ENCODE data around the gene SVOP. TPM values are rescaled to one million over a fixed set of nuclear protein-coding genes. Genes with fewer than 3 reads are reported as not detected.
"Not testable (repeated sequence)": the region's sequence is repeated elsewhere in the genome, so short reads cannot be mapped to it uniquely, and the experiment has no call there.

The SVOP gene
- total RNA-seq, 3 donors from 2014 or later = not detected

- Histone ChIP-seq H3K36me3 (no peaks in the 10 kb centered on the region), H3K27me3 (no peaks in the 10 kb centered on the region), H3K27ac (no peak overlapping the region), H3K4me3 (no peak overlapping the region), H3K4me1 (no peaks in the 10 kb centered on the region), H3K9me3 (no peaks in the 10 kb centered on the region)
- TF ChIP-seq POLR2AphosphoS5 (IDR thresholded peaks at IDR 0.05) (no peak), POLR2A (IDR thresholded peaks at IDR 0.05) (no peak), CTCF (IDR thresholded peaks at IDR 0.05) (no peak)
- intact Hi-C loops (cut with DNase I; ENCODE audit: low total_unique reads) = no loop called here
- DNase-seq (ENCODE audit: low spot score in 2 of 2) = no peak
These were observed 16.9 kb downstream of the SVOP start for GRCh38 chr12:109004017-109004416.

- no peak for TF ChIP-seq POLR2AphosphoS5 (IDR thresholded peaks at IDR 0.05)
- TF ChIP-seq POLR2A (IDR thresholded peaks at IDR 0.05) = no peak
- no peak for TF ChIP-seq CTCF (IDR thresholded peaks at IDR 0.05)
- DNase-seq (ENCODE audit: low spot score in 2 of 2) = no peak
These were observed 24.5 kb downstream of the SVOP start for GRCh38 chr12:108996320-108996719.

GRCh38 chr12:108995370-108995992, 25.4 kb downstream of the SVOP start:
- no peak overlapping the region for H3K4me3 ChIP-seq
- intact Hi-C loops (cut with DNase I; ENCODE audit: low total_unique reads) = no loop called here
- no peaks in the 10 kb centered on the region for H3K9me3 ChIP-seq
- no peaks in the 10 kb centered on the region for H3K36me3 ChIP-seq
- TF ChIP-seq POLR2AphosphoS5 (IDR thresholded peaks at IDR 0.05) = no peak
- TF ChIP-seq CTCF (IDR thresholded peaks at IDR 0.05) = no peak
- TF ChIP-seq POLR2A (IDR thresholded peaks at IDR 0.05) = no peak
- no peak overlapping the region for H3K27ac ChIP-seq
- DNase-seq (ENCODE audit: low spot score in 2 of 2) = no peak
- H3K4me1 ChIP-seq = no peaks in the 10 kb centered on the region
- no peaks in the 10 kb centered on the region for H3K27me3 ChIP-seq

More at GRCh38 chr12:108996320-108996719, 24.5 kb downstream of the SVOP start:
- H3K27me3 ChIP-seq = no peaks in the 10 kb centered on the region
- H3K27ac ChIP-seq = no peak overlapping the region
- intact Hi-C loops (cut with DNase I; ENCODE audit: low total_unique reads) = no loop called here
- H3K36me3 ChIP-seq = no peaks in the 10 kb centered on the region
- H3K9me3 ChIP-seq = no peaks in the 10 kb centered on the region
- H3K4me1 ChIP-seq = no peaks in the 10 kb centered on the region
- H3K4me3 ChIP-seq = no peak overlapping the region

GRCh38 chr12:108990103-108990502, 30.8 kb downstream of the SVOP start:
- DNase-seq (ENCODE audit: low spot score in 2 of 2); H3K4me3 ChIP-seq; H3K4me1 ChIP-seq; intact Hi-C loops (cut with DNase I; ENCODE audit: low total_unique reads); H3K36me3 ChIP-seq; H3K27ac ChIP-seq; H3K27me3 ChIP-seq; H3K9me3 ChIP-seq: not testable (repeated sequence)

GRCh38 chr12:108989376-108989775, 31.5 kb downstream of the SVOP start:
- Histone ChIP-seq H3K9me3 (no peaks in the 10 kb centered on the region), H3K36me3 (no peaks in the 10 kb centered on the region), H3K4me3 (no peak overlapping the region), H3K4me1 (no peaks in the 10 kb centered on the region), H3K27ac (no peak overlapping the region), H3K27me3 (no peaks in the 10 kb centered on the region)
- DNase-seq (ENCODE audit: low spot score in 2 of 2) = no peak
- intact Hi-C loops (cut with DNase I; ENCODE audit: low total_unique reads) = no loop called here
- TF ChIP-seq POLR2A (IDR thresholded peaks at IDR 0.05) = no peak
- no peak for TF ChIP-seq CTCF (IDR thresholded peaks at IDR 0.05)
- no peak for TF ChIP-seq POLR2AphosphoS5 (IDR thresholded peaks at IDR 0.05)

GRCh38 chr12:108985750-108986149, 35.1 kb downstream of the SVOP start:
- Histone ChIP-seq H3K4me3 (no peak overlapping the region), H3K9me3 (no peaks in the 10 kb centered on the region), H3K27me3 (no peaks in the 10 kb centered on the region), H3K27ac (no peak overlapping the region), H3K36me3 (no peaks in the 10 kb centered on the region), H3K4me1 (no peaks in the 10 kb centered on the region)
- no peak for TF ChIP-seq CTCF (IDR thresholded peaks at IDR 0.05)
- TF ChIP-seq POLR2AphosphoS5 (IDR thresholded peaks at IDR 0.05) = no peak
- intact Hi-C loops (cut with DNase I; ENCODE audit: low total_unique reads) = no loop called here
- DNase-seq (ENCODE audit: low spot score in 2 of 2) = no peak

All from breast epithelium (tissue), 4 donors.